Measurements from ENCODE around the gene HIGD2B. TPM values are rescaled to one million over a fixed set of nuclear protein-coding genes. Genes with fewer than 3 reads are reported as not detected.
A peak's percentile ranks its signal among the peaks of the same experiment; 100 is the strongest.

The HIGD2B gene, protein sequence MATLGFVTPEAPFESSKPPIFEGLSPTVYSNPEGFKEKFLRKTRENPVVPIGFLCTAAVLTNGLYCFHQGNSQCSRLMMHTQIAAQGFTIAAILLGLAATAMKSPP
- total RNA-seq (not detected), polyA plus RNA-seq (not detected)
- long read RNA-seq, donor 1 = 0 reads
- long read RNA-seq, donor 2 = 0 reads

DNA sequence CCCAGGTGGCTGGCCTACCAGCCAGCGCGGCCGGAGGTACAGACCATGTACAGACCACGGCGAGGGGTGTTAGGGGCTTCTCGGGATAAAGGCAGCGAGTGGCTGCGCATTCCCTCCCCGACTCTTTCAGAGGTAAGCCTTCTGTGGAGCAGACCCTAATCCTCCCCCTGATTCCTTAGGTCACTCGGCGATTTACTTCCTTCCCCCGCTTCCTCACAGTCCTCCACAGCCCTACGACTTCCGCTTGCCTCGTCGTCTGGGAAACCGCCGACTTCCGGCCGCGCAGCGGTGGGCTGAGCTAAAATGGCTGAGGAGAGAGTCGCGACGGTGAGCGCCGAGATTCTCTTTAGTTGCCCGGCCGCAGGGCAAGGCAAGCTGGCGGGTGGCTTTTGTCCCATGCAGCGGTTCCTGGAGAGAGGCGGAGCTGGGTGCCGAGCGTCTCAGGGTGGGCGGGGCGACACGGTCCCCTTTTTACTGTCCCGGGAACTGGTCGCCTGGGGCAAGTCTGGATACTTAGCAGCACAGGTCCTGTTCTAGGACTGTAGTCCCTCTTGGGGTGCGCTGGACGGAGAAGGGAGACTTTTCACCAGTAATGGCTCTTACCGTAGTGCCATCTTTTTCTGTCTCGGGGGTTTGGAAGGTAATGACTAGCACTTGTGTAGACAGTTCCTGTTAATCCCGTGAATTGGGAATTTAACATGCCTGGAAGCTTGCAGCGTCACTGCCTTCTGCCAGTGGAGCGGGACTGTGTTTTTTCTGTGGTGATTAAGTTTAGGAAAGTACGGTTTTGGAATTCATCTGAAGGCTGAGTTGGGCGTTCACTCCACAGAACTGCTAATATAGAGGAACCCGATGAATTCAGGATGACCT lies at the start of gene HIGD2B, which contains the start of gene BBS4:
HIGD2B (minus strand) TSS at position 258 of the 870 bp plus-strand sequence. CDS start 9,808 bp downstream, outside the sequence.
BBS4 (plus strand) TSS at position 283 of the 870 bp plus-strand sequence; CDS start at position 304, 21 bp downstream.
- Histone ChIP-seq H3K27ac (peak within 1 kb of the TSS; percentile 87), H3K9me3 (no peaks in the 10 kb centered on the region), H3K36me3 (ENCODE audit: insufficient read depth in 1 of 2, low read depth in 1 of 2) (no peaks in the 10 kb centered on the region), H3K4me1 (peaks cover 9% of the 10 kb centered on the region), H3K4me3 (peak within 1 kb of the TSS; percentile 86), H3K27me3 (ENCODE audit: insufficient read depth in 3 of 3, low read length in 2 of 3) (no peaks in the 10 kb centered on the region)
- DNase-seq (peak; percentile 87 to 93), ATAC-seq (peak; percentile 96 to 98 (median 98))
- WGBS, 3 donors = 0% methylated on average over 49 of the region's 49 CpGs
- TF ChIP-seq, protein P1, sequence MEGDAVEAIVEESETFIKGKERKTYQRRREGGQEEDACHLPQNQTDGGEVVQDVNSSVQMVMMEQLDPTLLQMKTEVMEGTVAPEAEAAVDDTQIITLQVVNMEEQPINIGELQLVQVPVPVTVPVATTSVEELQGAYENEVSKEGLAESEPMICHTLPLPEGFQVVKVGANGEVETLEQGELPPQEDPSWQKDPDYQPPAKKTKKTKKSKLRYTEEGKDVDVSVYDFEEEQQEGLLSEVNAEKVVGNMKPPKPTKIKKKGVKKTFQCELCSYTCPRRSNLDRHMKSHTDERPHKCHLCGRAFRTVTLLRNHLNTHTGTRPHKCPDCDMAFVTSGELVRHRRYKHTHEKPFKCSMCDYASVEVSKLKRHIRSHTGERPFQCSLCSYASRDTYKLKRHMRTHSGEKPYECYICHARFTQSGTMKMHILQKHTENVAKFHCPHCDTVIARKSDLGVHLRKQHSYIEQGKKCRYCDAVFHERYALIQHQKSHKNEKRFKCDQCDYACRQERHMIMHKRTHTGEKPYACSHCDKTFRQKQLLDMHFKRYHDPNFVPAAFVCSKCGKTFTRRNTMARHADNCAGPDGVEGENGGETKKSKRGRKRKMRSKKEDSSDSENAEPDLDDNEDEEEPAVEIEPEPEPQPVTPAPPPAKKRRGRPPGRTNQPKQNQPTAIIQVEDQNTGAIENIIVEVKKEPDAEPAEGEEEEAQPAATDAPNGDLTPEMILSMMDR (IDR thresholded peaks at IDR 0.05) = no peak
- intact Hi-C loops (cut with DNase I) = loop anchor here in 1 of 2 donors (10.0 kb wide), 1 partner anchor 211 kb away; the partner anchor contains the start of gene ARIH1

DNA sequence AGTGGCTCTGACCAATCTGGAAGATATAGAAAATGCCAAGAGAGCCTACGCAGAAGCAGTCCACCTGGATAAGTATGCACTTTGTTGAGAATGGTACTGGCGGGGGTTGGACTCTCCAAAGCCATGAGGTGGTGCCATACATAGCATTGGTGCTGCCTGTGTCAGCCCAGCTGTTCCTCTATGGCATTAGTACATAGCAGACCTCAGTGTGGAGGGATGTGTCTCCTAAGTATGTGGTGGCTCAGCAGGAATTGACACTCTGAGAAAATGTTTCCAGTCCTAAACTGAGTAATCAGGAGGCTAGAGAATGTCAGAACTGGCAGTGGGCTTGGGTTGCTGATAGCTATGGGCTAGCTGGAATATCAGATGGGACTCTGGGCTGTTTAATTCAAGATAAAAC lies 49.1 kb upstream of the HIGD2B start:
- intact Hi-C loops (cut with DNase I) = no loop called here
- no peaks in the 10 kb centered on the region for H3K9me3 ChIP-seq
- TF ChIP-seq, protein P1 (IDR thresholded peaks at IDR 0.05) = no peak
- H3K4me1 ChIP-seq = no peaks in the 10 kb centered on the region
- DNase-seq (no peak), ATAC-seq (no peak)
- no peak overlapping the region for H3K27ac ChIP-seq
- H3K4me3 ChIP-seq = no peak overlapping the region
- H3K36me3 ChIP-seq (ENCODE audit: insufficient read depth in 1 of 2, low read depth in 1 of 2) = peaks cover 19 to 86% of the 10 kb centered on the region in 2 donors
- no peaks in the 10 kb centered on the region for H3K27me3 ChIP-seq (ENCODE audit: insufficient read depth in 3 of 3, low read length in 2 of 3)
- WGBS, 3 donors = 92 to 97% (median 94%) methylated on average over 2 of the region's 2 CpGs

DNA sequence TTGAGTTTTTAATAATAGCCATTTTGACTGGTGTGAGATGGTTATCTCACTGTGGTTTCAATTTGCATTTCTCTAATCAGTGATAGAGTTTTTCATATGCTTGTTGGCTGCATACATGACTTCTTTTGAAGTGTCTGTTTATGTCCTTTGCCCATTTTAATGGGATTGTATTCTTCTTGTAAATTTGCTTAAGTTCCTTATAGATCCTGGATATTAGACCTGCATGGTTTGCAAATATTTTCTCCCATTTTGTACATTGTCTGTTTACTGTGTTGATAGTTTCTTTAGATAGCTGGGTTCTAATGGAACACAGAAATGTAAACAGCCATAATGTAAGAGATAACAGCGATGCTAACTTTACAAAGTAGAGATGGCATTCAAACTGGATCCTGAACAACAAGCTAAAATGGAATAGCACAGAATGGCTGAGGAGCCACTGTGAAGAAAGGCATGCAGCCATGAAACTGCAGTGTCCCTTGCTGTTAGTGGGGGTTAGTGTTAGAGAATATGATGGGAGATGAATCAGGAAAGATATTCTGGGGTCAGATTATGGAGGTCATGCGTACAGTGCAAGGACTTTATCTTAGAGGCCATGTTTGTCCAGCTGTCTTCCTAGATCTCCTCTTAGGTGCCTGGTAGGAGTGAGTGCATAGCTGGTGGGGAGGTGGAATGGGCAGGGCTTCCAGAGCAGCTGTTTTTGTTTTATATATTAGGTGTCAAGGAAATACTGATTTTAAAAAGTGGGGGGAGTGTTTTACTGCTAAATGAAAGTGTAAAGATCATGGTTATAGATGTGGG lies 48.2 kb upstream of the HIGD2B start:
- no peak for ATAC-seq
- no peaks in the 10 kb centered on the region for H3K27me3 ChIP-seq (ENCODE audit: insufficient read depth in 3 of 3, low read length in 2 of 3)
- H3K9me3 ChIP-seq = no peaks in the 10 kb centered on the region
- peaks cover 13 to 80% of the 10 kb centered on the region in 2 donors for H3K36me3 ChIP-seq (ENCODE audit: insufficient read depth in 1 of 2, low read depth in 1 of 2)
- TF ChIP-seq, protein P1 (IDR thresholded peaks at IDR 0.05) = no peak
- H3K4me3 ChIP-seq = no peak overlapping the region
- H3K27ac ChIP-seq = no peak overlapping the region
- DNase-seq = no peak
- WGBS, 3 donors = 94 to 98% (median 96%) methylated on average over 2 of the region's 2 CpGs
- H3K4me1 ChIP-seq = no peaks in the 10 kb centered on the region
- intact Hi-C loops (cut with DNase I) = no loop called here

DNA sequence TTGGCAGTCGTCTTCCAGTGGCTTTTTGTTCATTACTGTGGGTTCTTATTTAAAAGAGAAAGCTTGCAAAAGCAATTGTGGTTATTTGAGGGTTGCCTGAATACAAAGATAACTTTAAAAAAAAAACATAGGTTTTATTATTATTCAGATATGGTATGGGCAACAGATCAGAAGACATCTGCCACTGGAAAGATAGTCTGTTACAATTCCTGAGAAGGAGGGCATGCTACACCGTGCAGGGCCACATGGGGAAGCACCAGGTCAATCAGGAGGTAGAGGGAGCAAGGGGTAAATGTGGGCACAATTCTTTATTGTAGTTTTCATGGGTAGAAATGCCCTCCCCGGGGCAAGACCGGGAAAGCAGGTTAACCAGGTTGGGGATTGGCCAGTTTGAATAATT lies 46.5 kb upstream of the HIGD2B start:
- no peaks in the 10 kb centered on the region for H3K9me3 ChIP-seq
- no peaks in the 10 kb centered on the region for H3K27me3 ChIP-seq (ENCODE audit: insufficient read depth in 3 of 3, low read length in 2 of 3)
- no peaks in the 10 kb centered on the region for H3K4me1 ChIP-seq
- intact Hi-C loops (cut with DNase I) = no loop called here
- no peak overlapping the region for H3K4me3 ChIP-seq
- peaks cover 8 to 75% of the 10 kb centered on the region in 2 donors for H3K36me3 ChIP-seq (ENCODE audit: insufficient read depth in 1 of 2, low read depth in 1 of 2)
- ATAC-seq (no peak), DNase-seq (no peak)
- TF ChIP-seq, protein P1 (IDR thresholded peaks at IDR 0.05) = no peak
- no peak overlapping the region for H3K27ac ChIP-seq
- 88 to 94% (median 92%) methylated on average over 4 of the region's 4 CpGs for WGBS, 3 donors

All from psoas muscle (tissue), 8 donors.